GM20000 (cell line): ENCODE data around the gene OXGR1.

Experiments
- DNase-seq: peaks from one replicate; pipeline ENCODE4 v3.0.0; 2012; ENCODE audit warnings: low spot score
- TF ChIP-seq, protein P1 (sequence below): IDR thresholded peaks from 2 replicates; pipeline ENCODE4 v1.5.1; 2012; ENCODE audit warnings: mild to moderate bottlenecking, control low read depth; ENCODE audit errors: extremely low read depth, missing control alignments

The OXGR1 gene

GRCh38 chr13:97023117-97023516 is 28.8 kb upstream of the OXGR1 start:
- DNase-seq, result no peak
- TF ChIP-seq, protein P1, sequence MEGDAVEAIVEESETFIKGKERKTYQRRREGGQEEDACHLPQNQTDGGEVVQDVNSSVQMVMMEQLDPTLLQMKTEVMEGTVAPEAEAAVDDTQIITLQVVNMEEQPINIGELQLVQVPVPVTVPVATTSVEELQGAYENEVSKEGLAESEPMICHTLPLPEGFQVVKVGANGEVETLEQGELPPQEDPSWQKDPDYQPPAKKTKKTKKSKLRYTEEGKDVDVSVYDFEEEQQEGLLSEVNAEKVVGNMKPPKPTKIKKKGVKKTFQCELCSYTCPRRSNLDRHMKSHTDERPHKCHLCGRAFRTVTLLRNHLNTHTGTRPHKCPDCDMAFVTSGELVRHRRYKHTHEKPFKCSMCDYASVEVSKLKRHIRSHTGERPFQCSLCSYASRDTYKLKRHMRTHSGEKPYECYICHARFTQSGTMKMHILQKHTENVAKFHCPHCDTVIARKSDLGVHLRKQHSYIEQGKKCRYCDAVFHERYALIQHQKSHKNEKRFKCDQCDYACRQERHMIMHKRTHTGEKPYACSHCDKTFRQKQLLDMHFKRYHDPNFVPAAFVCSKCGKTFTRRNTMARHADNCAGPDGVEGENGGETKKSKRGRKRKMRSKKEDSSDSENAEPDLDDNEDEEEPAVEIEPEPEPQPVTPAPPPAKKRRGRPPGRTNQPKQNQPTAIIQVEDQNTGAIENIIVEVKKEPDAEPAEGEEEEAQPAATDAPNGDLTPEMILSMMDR, result no peak

- TF ChIP-seq, protein P1, result no peak
- no peak for DNase-seq
Observed at GRCh38 chr13:97021241-97021640, 27.0 kb upstream of the OXGR1 start.

GRCh38 chr13:97020689-97021240 is 26.5 kb upstream of the OXGR1 start:
- TF ChIP-seq, protein P1, result no peak

GRCh38 chr13:97020194-97020593 is 25.9 kb upstream of the OXGR1 start:
- no peak for DNase-seq
- TF ChIP-seq, protein P1, result no peak

More at GRCh38 chr13:97020689-97021240, 26.5 kb upstream of the OXGR1 start:
- DNase-seq, result no peak

DNA sequence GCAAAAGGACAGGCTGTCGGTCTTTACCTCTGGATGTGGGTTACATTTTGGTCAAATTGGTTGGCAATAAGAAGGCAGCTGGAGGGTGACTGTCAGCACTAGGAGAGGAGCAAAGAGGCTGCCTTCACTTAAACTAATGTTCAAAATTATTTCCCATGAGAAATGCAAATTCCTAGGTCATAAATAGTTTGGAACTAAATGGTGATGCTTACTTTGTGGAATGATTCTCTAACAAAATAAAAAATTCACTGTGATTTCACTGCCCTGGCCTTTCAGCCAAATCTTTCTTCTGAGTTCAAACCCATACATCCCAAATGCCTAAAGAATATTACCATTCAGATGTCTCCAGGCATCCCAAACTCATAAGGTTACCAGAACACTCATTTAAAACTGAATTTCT is 25.0 kb upstream of the OXGR1 start:
- no peak for DNase-seq
- TF ChIP-seq, protein P1, result no peak

GRCh38 chr13:97018029-97018819 is 23.9 kb upstream of the OXGR1 start:
- TF ChIP-seq, protein P1, result peak; percentile 54
- peak; percentile 45 for DNase-seq

GRCh38 chr13:97017322-97017721 is 23.0 kb upstream of the OXGR1 start:
- TF ChIP-seq, protein P1, result no peak
- no peak for DNase-seq
